CD4-positive, alpha-beta memory T cell (primary cell): ENCODE measurements around the gene DPM1. TPM values are rescaled to one million over a fixed set of nuclear protein-coding genes. Genes with fewer than 3 reads are reported as not detected.

Experiments used
- CTCF ChIA-PET: fragments of 350-600 bp; sonication (Branson Sonifier 250); formaldehyde crosslinking; loops from one replicate; lab custom pipeline; 2021; ENCODE audit warnings: inconsistent platforms; ENCODE audit not compliant: partially characterized antibody; lab: Charles Lee
- POLR2A ChIA-PET: fragments of 350-600 bp; sonication (Branson Sonifier 250); formaldehyde crosslinking; loops from one replicate; lab custom pipeline; 2021; ENCODE audit not compliant: partially characterized antibody; lab: Charles Lee
- DNase-seq, 5 donors: peaks; one replicate each; pipeline versions ENCODE4 v3.0.0 to v3.0.0-alpha.2; 2020 to 2022; ENCODE audit warnings: mixed read lengths in 1 of 5
- H3K27ac ChIP-seq: one replicate; pipeline ENCODE4 v1.7.0; 2013; ENCODE audit warnings: low read depth, low read length
- H3K27me3 ChIP-seq: 2 replicates; pipeline ENCODE4 v1.7.0; 2013; ENCODE audit warnings: mild to moderate bottlenecking, low read length, moderate library complexity; ENCODE audit not compliant: insufficient read depth
- H3K36me3 ChIP-seq: 2 replicates; pipeline ENCODE4 v1.7.0; 2013; ENCODE audit warnings: mild to moderate bottlenecking, low read length, moderate library complexity; ENCODE audit not compliant: insufficient read depth
- H3K4me1 ChIP-seq: 2 replicates; pipeline ENCODE4 v1.7.0; 2013; ENCODE audit warnings: mild to moderate bottlenecking, low read length, moderate library complexity; ENCODE audit not compliant: insufficient read depth
- H3K4me3 ChIP-seq, 2 donors: one replicate each; pipeline ENCODE4 v1.7.0; 2013; ENCODE audit warnings: low read length in 2 of 2, mild to moderate bottlenecking in 1 of 2
- H3K9me3 ChIP-seq, 2 donors: one replicate each; pipeline ENCODE4 v1.7.0; 2013; ENCODE audit warnings: low read length in 2 of 2, control low read depth in 1 of 2; ENCODE audit not compliant: control insufficient read depth in 1 of 2
- H3K27ac Mint-ChIP-seq, 7 donors: one replicate each; pipeline ENCODE4 v1.8.0; 2020 to 2021; ENCODE audit warnings: mixed read lengths in 7 of 7, mild to moderate bottlenecking in 6 of 7, inconsistent platforms in 3 of 7, moderate library complexity in 3 of 7
- H3K27me3 Mint-ChIP-seq, 2 donors: one replicate each; pipeline ENCODE4 v1.8.0; 2020 to 2021; ENCODE audit warnings: mixed read lengths in 2 of 2
- H3K36me3 Mint-ChIP-seq, 2 donors: one replicate each; pipeline ENCODE4 v1.8.0; 2020 to 2021; ENCODE audit warnings: mixed read lengths in 2 of 2, inconsistent platforms in 1 of 2, mild to moderate bottlenecking in 1 of 2
- H3K4me1 Mint-ChIP-seq, 4 donors: one replicate each; pipeline ENCODE4 v1.8.0; 2020 to 2021; ENCODE audit warnings: mixed read lengths in 4 of 4, mild to moderate bottlenecking in 1 of 4
- H3K4me3 Mint-ChIP-seq, 8 donors: one replicate each; pipeline ENCODE4 v1.8.0; 2020 to 2021; ENCODE audit warnings: mixed read lengths in 8 of 8, mild to moderate bottlenecking in 7 of 8, moderate library complexity in 6 of 8, inconsistent platforms in 3 of 8
- H3K9me3 Mint-ChIP-seq, 8 donors: one replicate each; pipeline ENCODE4 v1.8.0; 2020 to 2021; ENCODE audit warnings: mixed read lengths in 8 of 8, mild to moderate bottlenecking in 5 of 8, inconsistent platforms in 3 of 8, moderate library complexity in 1 of 8
- intact Hi-C: fragments of 100-400 bp; cut with micrococcal nuclease; formaldehyde crosslinking; loops from one replicate; pipeline ENCODE4 v1.15.1; 2023
- polyA plus RNA-seq, 2 donors: library from polyadenylated mRNA; unstranded; fragments of 300-500 nt; fragmentation: Illumina TruSeq; gene quantifications; one replicate each; pipeline ENCODE4 v1.2.3, GENCODE V29; 2021
- total RNA-seq, 2 experiments: library from RNA; stranded (reverse); gene quantifications; one replicate each; pipeline ENCODE4 v1.2.3, GENCODE V29; 2021

DPM1 gene
- total and polyA plus RNA-seq, 4 experiments from 2014 or later, result 39.9 to 79.2 (median 55.6) TPM

DNA sequence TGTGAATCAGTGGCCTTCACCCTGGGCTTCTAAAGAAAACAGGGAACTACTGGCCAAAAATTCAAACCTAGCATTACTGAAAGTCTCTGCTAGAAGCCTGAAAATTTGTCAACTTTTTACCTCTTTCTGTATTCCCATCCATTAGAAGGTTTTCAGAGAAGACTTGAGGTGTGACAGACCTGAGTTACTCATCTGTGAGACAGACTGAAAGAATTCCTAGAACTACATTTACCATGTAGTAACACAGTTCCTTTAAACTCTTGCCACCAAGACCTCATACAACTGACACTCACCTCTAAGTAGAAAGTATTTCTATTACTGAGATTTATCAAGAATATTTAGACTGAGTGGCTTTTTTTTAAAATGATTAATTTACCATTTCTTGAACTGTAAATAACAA lies 4.5 kb downstream of the DPM1 start:
- H3K36me3 ChIP-seq, result peaks cover 24% of the 10 kb centered on the region
- no peak for DNase-seq
- H3K27ac ChIP-seq, result no peak overlapping the region
- peak overlapping the region in 2 of 7 donors; percentile 30 to 55 for H3K27ac Mint-ChIP-seq
- H3K4me3 ChIP-seq, result no peak overlapping the region
- H3K36me3 Mint-ChIP-seq, result peaks cover 23 to 65% of the 10 kb centered on the region in 2 donors
- intact Hi-C loops, result no loop called here
- POLR2A ChIA-PET, result no interaction called here
- H3K4me3 Mint-ChIP-seq, result no peak overlapping the region
- CTCF ChIA-PET, result no interaction called here
- H3K4me1 Mint-ChIP-seq, result peaks cover 25 to 39% (median 32%) of the 10 kb centered on the region in 4 donors
- peaks cover 23% of the 10 kb centered on the region for H3K4me1 ChIP-seq
- H3K27me3 Mint-ChIP-seq, result no peaks in the 10 kb centered on the region
- H3K27me3 ChIP-seq, result no peaks in the 10 kb centered on the region
- H3K9me3 ChIP-seq, result no peaks in the 10 kb centered on the region
- H3K9me3 Mint-ChIP-seq, result peaks cover 0 to 6% (median 0%) of the 10 kb centered on the region in 8 donors

- POLR2A ChIA-PET, result no interaction called here
- no peak overlapping the region for H3K27ac ChIP-seq
- H3K9me3 ChIP-seq, result no peaks in the 10 kb centered on the region
- H3K36me3 Mint-ChIP-seq, result peaks cover 27 to 62% of the 10 kb centered on the region in 2 donors
- peaks cover 24 to 33% (median 29%) of the 10 kb centered on the region in 4 donors for H3K4me1 Mint-ChIP-seq
- no peak for DNase-seq
- no peaks in the 10 kb centered on the region for H3K27me3 Mint-ChIP-seq
- peaks cover 0 to under 1% (median 0%) of the 10 kb centered on the region in 8 donors for H3K9me3 Mint-ChIP-seq
- H3K4me1 ChIP-seq, result peaks cover 23% of the 10 kb centered on the region
- H3K27ac Mint-ChIP-seq, result peak overlapping the region in 2 of 7 donors; percentile 23 to 35
- H3K27me3 ChIP-seq, result no peaks in the 10 kb centered on the region
- CTCF ChIA-PET, result no interaction called here
- peaks cover 29% of the 10 kb centered on the region for H3K36me3 ChIP-seq
- intact Hi-C loops, result no loop called here
- no peak overlapping the region for H3K4me3 Mint-ChIP-seq
- H3K4me3 ChIP-seq, result no peak overlapping the region
Measured at GRCh38 chr20:50953196-50953595, 5.1 kb downstream of the DPM1 start.

- CTCF ChIA-PET, result interaction anchor here (1.1 to 4.3 kb wide), 3 partner anchors 10 to 154 kb away, joined by 4 to 16 read pairs (median 5); partner anchors contain the start of genes BCAS4, DPM1 and MOCS3
- Mint-ChIP-seq H3K27me3 (no peaks in the 10 kb centered on the region), H3K9me3 (no peaks in the 10 kb centered on the region), H3K36me3 (peaks cover 44 to 74% of the 10 kb centered on the region in 2 donors), H3K4me1 (peaks cover 0 to 9% (median 6%) of the 10 kb centered on the region in 4 donors), H3K4me3 (no peak overlapping the region), H3K27ac (peak overlapping the region in 2 of 7 donors; percentile 50 to 57)
- H3K4me1 ChIP-seq, result no peaks in the 10 kb centered on the region
- DNase-seq, result no peak
- H3K36me3 ChIP-seq, result peaks cover 64% of the 10 kb centered on the region
- POLR2A ChIA-PET, result interaction anchor here (1.0 to 4.7 kb wide), 2 partner anchors 10 to 17 kb away, joined by 3 to 17 read pairs; partner anchors contain the start of genes ADNP, DPM1 and MOCS3
- H3K9me3 ChIP-seq, result no peaks in the 10 kb centered on the region
- H3K27ac ChIP-seq, result no peak overlapping the region
- H3K27me3 ChIP-seq, result no peaks in the 10 kb centered on the region
- intact Hi-C loops, result no loop called here
- H3K4me3 ChIP-seq, result no peak overlapping the region
Measured at GRCh38 chr20:50948132-50948785, 10.1 kb downstream of the DPM1 start.

GRCh38 chr20:50943069-50943468 lies 15.3 kb downstream of the DPM1 start:
- intact Hi-C loops, result no loop called here
- ChIA-PET CTCF (interaction anchor here (6.0 kb wide), 1 partner anchor 13 kb away, joined by 30 read pairs; the partner anchor contains the start of gene ADNP), POLR2A (no interaction called here)
- DNase-seq, result peak in 3 of 5 donors; percentile 3 to 30 (median 11)
- Histone ChIP-seq H3K27me3 (no peaks in the 10 kb centered on the region), H3K27ac (no peak overlapping the region), H3K4me1 (no peaks in the 10 kb centered on the region), H3K36me3 (peaks cover 77% of the 10 kb centered on the region), H3K9me3 (no peaks in the 10 kb centered on the region), H3K4me3 (no peak overlapping the region)
- Mint-ChIP-seq H3K27ac (peak overlapping the region in 2 of 7 donors; percentile 22 to 68), H3K4me1 (peaks cover 0 to 3% (median 1%) of the 10 kb centered on the region in 4 donors), H3K36me3 (peaks cover 29 to 66% of the 10 kb centered on the region in 2 donors), H3K4me3 (no peak overlapping the region), H3K9me3 (no peaks in the 10 kb centered on the region), H3K27me3 (no peaks in the 10 kb centered on the region)

DNA sequence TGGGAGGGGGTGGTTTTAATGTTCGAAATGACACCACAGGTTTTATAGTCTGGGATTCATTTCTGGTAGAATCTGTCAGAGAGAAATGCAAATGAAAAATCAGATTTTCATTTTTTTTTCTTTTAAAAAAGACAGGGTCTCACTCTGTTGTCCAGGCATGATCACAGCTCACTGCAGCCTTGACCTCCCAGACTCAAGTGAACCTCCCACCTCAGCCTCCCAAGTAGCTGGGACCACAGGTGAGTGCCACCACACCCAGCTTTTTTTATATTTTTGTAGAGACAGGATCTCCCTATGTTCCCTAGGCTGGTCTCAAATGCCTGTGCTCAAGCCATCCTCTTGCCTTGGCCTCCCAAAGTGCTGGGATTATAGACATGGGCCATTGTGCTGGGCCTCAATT lies 24.7 kb downstream of the DPM1 start:
- no peak for DNase-seq
- H3K27ac Mint-ChIP-seq, result peak overlapping the region in 5 of 7 donors; percentile 61 to 100 (median 64)
- ChIA-PET POLR2A (interaction anchor here (1.7 to 5.6 kb wide), 2 partner anchors 24 to 139 kb away, joined by 6 to 153 read pairs; partner anchors contain the start of genes BCAS4, DPM1 and MOCS3), CTCF (interaction anchor here (1.3 to 17.7 kb wide), 3 partner anchors 10 to 142 kb away, joined by 3 to 298 read pairs (median 29); partner anchors contain the start of genes BCAS4, DPM1 and MOCS3)
- H3K4me3 Mint-ChIP-seq, result peak overlapping the region in 2 of 8 donors; percentile 24 to 25
- Histone ChIP-seq H3K36me3 (peaks cover 18% of the 10 kb centered on the region), H3K4me3 (no peak overlapping the region), H3K27ac (no peak overlapping the region), H3K9me3 (no peaks in the 10 kb centered on the region), H3K4me1 (peaks cover 24% of the 10 kb centered on the region), H3K27me3 (no peaks in the 10 kb centered on the region)
- intact Hi-C loops, result no loop called here
- H3K27me3 Mint-ChIP-seq, result no peaks in the 10 kb centered on the region
- no peaks in the 10 kb centered on the region for H3K9me3 Mint-ChIP-seq
- peaks cover 11 to 24% (median 19%) of the 10 kb centered on the region in 4 donors for H3K4me1 Mint-ChIP-seq
- H3K36me3 Mint-ChIP-seq, result peaks cover 14 to 58% of the 10 kb centered on the region in 2 donors

GRCh38 chr20:50932691-50933280 lies 25.5 kb downstream of the DPM1 start:
- peak overlapping the region; percentile 73 to 100 (median 99) for H3K27ac Mint-ChIP-seq
- peaks cover 25% of the 10 kb centered on the region for H3K36me3 ChIP-seq
- DNase-seq, result no peak
- no peaks in the 10 kb centered on the region for H3K9me3 ChIP-seq
- ChIA-PET POLR2A (interaction anchor here (1.3 to 5.6 kb wide), 6 partner anchors 13 to 139 kb away, joined by 3 to 153 read pairs (median 21); partner anchors contain the start of genes BCAS4, DPM1 and MOCS3), CTCF (interaction anchor here (1.4 to 17.7 kb wide), 3 partner anchors 24 to 141 kb away, joined by 5 to 298 read pairs (median 29); partner anchors contain the start of genes BCAS4, DPM1 and MOCS3)
- H3K36me3 Mint-ChIP-seq, result peaks cover 17 to 63% of the 10 kb centered on the region in 2 donors
- no peaks in the 10 kb centered on the region for H3K27me3 Mint-ChIP-seq
- H3K9me3 Mint-ChIP-seq, result no peaks in the 10 kb centered on the region
- peaks cover 14 to 31% (median 25%) of the 10 kb centered on the region in 4 donors for H3K4me1 Mint-ChIP-seq
- intact Hi-C loops, result no loop called here
- H3K27ac ChIP-seq, result peak overlapping the region; percentile 95
- peak overlapping the region in 7 of 8 donors; percentile 8 to 96 (median 88) for H3K4me3 Mint-ChIP-seq
- peaks cover 32% of the 10 kb centered on the region for H3K4me1 ChIP-seq
- no peaks in the 10 kb centered on the region for H3K27me3 ChIP-seq
- no peak overlapping the region for H3K4me3 ChIP-seq
